Astrocyte (in vitro differentiated cells and primary cell): Measurements from ENCODE around the gene ITGB2. TPM values are rescaled to one million over a fixed set of nuclear protein-coding genes. Genes with fewer than 3 reads are reported as not detected.

Experiments used
- DNase-seq: peaks from one replicate; pipeline ENCODE4 v3.0.0-alpha.2; 2010; ENCODE audit warnings: low read depth
- FAIRE-seq: peaks from 2 replicates; lab custom pipeline; 2011; peaks lifted over from hg19 to GRCh38; lab: Jason Lieb, UNC
- H2AFZ ChIP-seq: 2 replicates; pipeline ENCODE4 v1.6.0; 2012; ENCODE audit warnings: low read depth, low read length, inconsistent platforms
- H3K27ac ChIP-seq: 2 replicates; pipeline ENCODE4 v1.5.1; 2011; ENCODE audit warnings: low read depth, low read length, inconsistent platforms
- H3K27me3 ChIP-seq: 2 replicates; pipeline ENCODE4 v1.6.0; 2011; ENCODE audit warnings: low read length, inconsistent platforms; ENCODE audit not compliant: insufficient read depth
- H3K36me3 ChIP-seq: 2 replicates; pipeline ENCODE4 v1.5.1; 2011; ENCODE audit warnings: low read length, inconsistent platforms; ENCODE audit not compliant: insufficient read depth
- H3K4me1 ChIP-seq: 2 replicates; pipeline ENCODE4 v1.5.1; 2011; ENCODE audit warnings: low read length, inconsistent platforms; ENCODE audit not compliant: insufficient read depth
- H3K4me2 ChIP-seq: 2 replicates; pipeline ENCODE4 v1.6.0; 2012; ENCODE audit warnings: low read length, inconsistent platforms
- H3K4me3 ChIP-seq: 2 replicates; pipeline ENCODE4 v1.5.1; 2011; ENCODE audit warnings: low read depth, mild to moderate bottlenecking, low read length, inconsistent platforms; ENCODE audit not compliant: insufficient read depth
- H3K79me2 ChIP-seq: 2 replicates; pipeline ENCODE4 v1.6.0; 2012; ENCODE audit warnings: mild to moderate bottlenecking, low read length, inconsistent platforms; ENCODE audit not compliant: insufficient read depth
- H3K9ac ChIP-seq: 2 replicates; pipeline ENCODE4 v1.6.0; 2012; ENCODE audit warnings: mild to moderate bottlenecking, low read length, inconsistent platforms
- H3K9me3 ChIP-seq: 2 replicates; pipeline ENCODE4 v1.5.1; 2012; ENCODE audit warnings: low read depth, mild to moderate bottlenecking, low read length, inconsistent platforms; ENCODE audit not compliant: insufficient read depth
- H4K20me1 ChIP-seq: 2 replicates; pipeline ENCODE4 v1.6.0; 2012; ENCODE audit warnings: low read length, inconsistent platforms; ENCODE audit not compliant: insufficient read depth
- H3K27ac Mint-ChIP-seq: one replicate; pipeline ENCODE4 v1.8.0; 2021; ENCODE audit warnings: mild to moderate bottlenecking, mixed read lengths; ENCODE audit not compliant: unreplicated experiment
- H3K27me3 Mint-ChIP-seq: one replicate; pipeline ENCODE4 v1.8.0; 2021; ENCODE audit warnings: low read depth, mixed read lengths; ENCODE audit not compliant: unreplicated experiment
- H3K36me3 Mint-ChIP-seq: one replicate; pipeline ENCODE4 v1.8.0; 2021; ENCODE audit warnings: low read depth, mixed read lengths; ENCODE audit not compliant: unreplicated experiment
- H3K4me1 Mint-ChIP-seq: one replicate; pipeline ENCODE4 v1.8.0; 2021; ENCODE audit warnings: low read depth, mixed read lengths; ENCODE audit not compliant: unreplicated experiment
- H3K4me3 Mint-ChIP-seq: one replicate; pipeline ENCODE4 v1.8.0; 2021; ENCODE audit warnings: mild to moderate bottlenecking, moderate library complexity, mixed read lengths; ENCODE audit not compliant: unreplicated experiment
- H3K9me3 Mint-ChIP-seq: one replicate; pipeline ENCODE4 v1.8.0; 2021; ENCODE audit warnings: mild to moderate bottlenecking, mixed read lengths; ENCODE audit not compliant: unreplicated experiment
- EZH2 ChIP-seq: IDR thresholded peaks from 2 replicates; pipeline ENCODE4 v1.6.1; 2012; ENCODE audit warnings: mild to moderate bottlenecking, low read length, inconsistent platforms; ENCODE audit not compliant: insufficient read depth
- total RNA-seq: library from RNA; stranded (reverse); gene quantifications from 2 replicates; pipeline ENCODE4 v1.2.1, GENCODE V29; 2021
- TF ChIP-seq, protein P1 (sequence below): IDR thresholded peaks from 2 replicates; pipeline ENCODE4 v1.5.1; 2011; ENCODE audit warnings: low read depth, mild to moderate bottlenecking, inconsistent platforms, low read length, moderate library complexity; ENCODE audit not compliant: insufficient read depth

ITGB2 gene
- total RNA-seq, 1 donor from 2014 or later = 0.61 TPM

DNA sequence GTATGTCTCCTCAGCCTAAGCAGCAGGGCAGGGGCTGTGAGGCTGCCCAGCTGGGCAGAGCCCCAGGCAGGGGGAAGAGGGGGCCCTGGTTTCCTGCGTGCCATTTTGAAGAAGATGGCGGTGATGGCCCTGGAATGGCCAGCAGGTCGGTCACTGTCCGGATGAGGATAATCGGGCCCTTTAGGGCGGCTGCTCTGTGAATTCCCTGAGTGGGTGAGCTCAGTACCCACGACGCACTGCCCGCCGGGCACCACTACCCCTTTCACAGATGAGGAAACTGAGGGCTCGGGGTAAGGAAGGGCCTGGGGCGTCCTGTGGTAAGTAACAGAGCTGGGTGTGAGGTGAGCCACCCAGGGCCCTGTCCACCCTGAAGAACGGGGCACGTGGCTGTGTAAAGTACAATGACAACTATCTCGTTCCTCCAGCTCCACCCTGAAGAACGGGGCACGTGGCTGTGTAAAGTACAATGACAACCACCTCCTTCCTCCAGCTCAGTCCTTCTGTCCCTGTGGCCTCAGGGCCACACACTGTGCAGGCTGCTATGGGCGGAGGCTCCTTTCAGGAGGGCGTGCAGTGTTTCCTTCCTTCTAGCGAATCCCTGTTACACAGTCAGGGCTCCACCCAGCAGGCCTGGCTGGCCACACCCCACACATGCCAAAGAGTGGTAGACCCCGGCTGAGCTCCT lies 23.2 kb downstream of the ITGB2 start:
- no peak overlapping the region for H3K27ac ChIP-seq
- no peak overlapping the region for H3K4me3 Mint-ChIP-seq
- TF ChIP-seq EZH2 = no peak
- TF ChIP-seq, protein P1, sequence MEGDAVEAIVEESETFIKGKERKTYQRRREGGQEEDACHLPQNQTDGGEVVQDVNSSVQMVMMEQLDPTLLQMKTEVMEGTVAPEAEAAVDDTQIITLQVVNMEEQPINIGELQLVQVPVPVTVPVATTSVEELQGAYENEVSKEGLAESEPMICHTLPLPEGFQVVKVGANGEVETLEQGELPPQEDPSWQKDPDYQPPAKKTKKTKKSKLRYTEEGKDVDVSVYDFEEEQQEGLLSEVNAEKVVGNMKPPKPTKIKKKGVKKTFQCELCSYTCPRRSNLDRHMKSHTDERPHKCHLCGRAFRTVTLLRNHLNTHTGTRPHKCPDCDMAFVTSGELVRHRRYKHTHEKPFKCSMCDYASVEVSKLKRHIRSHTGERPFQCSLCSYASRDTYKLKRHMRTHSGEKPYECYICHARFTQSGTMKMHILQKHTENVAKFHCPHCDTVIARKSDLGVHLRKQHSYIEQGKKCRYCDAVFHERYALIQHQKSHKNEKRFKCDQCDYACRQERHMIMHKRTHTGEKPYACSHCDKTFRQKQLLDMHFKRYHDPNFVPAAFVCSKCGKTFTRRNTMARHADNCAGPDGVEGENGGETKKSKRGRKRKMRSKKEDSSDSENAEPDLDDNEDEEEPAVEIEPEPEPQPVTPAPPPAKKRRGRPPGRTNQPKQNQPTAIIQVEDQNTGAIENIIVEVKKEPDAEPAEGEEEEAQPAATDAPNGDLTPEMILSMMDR = no peak
- peaks cover 30% of the 10 kb centered on the region for H3K27me3 ChIP-seq
- no peaks in the 10 kb centered on the region for H3K36me3 Mint-ChIP-seq
- no peaks in the 10 kb centered on the region for H3K36me3 ChIP-seq
- H3K27me3 Mint-ChIP-seq = peaks cover 65% of the 10 kb centered on the region
- peaks cover 7% of the 10 kb centered on the region for H3K9me3 Mint-ChIP-seq
- peaks cover 6% of the 10 kb centered on the region for H4K20me1 ChIP-seq
- no peak for FAIRE-seq
- H2AFZ ChIP-seq = no peak overlapping the region
- no peak overlapping the region for H3K9ac ChIP-seq
- no peaks in the 10 kb centered on the region for H3K4me1 ChIP-seq
- H3K9me3 ChIP-seq = no peaks in the 10 kb centered on the region
- DNase-seq = no peak
- H3K27ac Mint-ChIP-seq = no peak overlapping the region
- H3K4me2 ChIP-seq = no peak overlapping the region
- no peak overlapping the region for H3K4me3 ChIP-seq
- H3K4me1 Mint-ChIP-seq = no peaks in the 10 kb centered on the region
- H3K79me2 ChIP-seq = no peaks in the 10 kb centered on the region

DNA sequence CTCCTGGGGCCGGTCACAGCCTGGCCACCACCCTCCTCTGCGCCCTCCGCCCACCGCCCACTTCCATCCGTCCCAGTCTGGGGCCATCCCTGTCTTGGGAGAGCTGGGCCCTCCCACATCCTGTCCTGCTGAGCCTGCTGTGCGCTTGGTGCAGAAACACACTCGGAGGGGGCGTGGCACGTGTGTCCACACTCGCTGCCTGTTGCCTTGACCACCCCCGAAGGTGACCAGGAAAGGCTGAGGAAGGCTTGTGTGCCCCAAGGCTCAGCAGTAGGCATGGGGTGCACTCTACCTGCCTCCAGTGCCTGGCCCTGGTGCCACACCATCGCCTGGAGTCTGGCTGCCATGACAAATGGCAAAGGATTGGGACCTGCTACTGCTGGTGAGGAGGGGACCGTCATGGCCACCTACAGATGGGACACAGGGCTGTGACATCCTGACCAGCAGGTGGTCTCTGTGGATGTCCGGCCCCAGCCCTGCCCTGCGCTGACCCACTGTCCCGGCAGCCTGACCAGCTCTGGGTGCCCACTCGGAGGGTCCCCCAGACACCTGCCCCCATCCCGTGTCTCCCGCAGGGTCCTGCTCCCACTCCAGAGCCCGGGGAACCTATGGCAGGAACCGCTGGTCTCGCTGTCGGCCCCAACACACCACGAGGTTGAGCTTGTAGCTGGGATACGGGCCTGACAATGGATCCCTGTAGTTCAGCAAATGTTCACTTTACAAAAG lies 24.0 kb downstream of the ITGB2 start:
- no peaks in the 10 kb centered on the region for H3K36me3 ChIP-seq
- peaks cover 33% of the 10 kb centered on the region for H3K27me3 ChIP-seq
- Mint-ChIP-seq H3K9me3 (peaks cover 4% of the 10 kb centered on the region), H3K4me3 (no peak overlapping the region), H3K4me1 (no peaks in the 10 kb centered on the region), H3K27ac (no peak overlapping the region), H3K36me3 (no peaks in the 10 kb centered on the region), H3K27me3 (peaks cover 65% of the 10 kb centered on the region)
- H3K4me3 ChIP-seq = no peak overlapping the region
- FAIRE-seq (no peak), DNase-seq (no peak)
- H3K4me1 ChIP-seq = no peaks in the 10 kb centered on the region
- TF ChIP-seq EZH2 = no peak
- TF ChIP-seq, protein P1 = no peak
- H3K9ac ChIP-seq = no peak overlapping the region
- no peak overlapping the region for H3K4me2 ChIP-seq
- H3K9me3 ChIP-seq = no peaks in the 10 kb centered on the region
- H4K20me1 ChIP-seq = peaks cover 6% of the 10 kb centered on the region
- no peak overlapping the region for H3K27ac ChIP-seq
- H2AFZ ChIP-seq = no peak overlapping the region
- H3K79me2 ChIP-seq = no peaks in the 10 kb centered on the region

DNA sequence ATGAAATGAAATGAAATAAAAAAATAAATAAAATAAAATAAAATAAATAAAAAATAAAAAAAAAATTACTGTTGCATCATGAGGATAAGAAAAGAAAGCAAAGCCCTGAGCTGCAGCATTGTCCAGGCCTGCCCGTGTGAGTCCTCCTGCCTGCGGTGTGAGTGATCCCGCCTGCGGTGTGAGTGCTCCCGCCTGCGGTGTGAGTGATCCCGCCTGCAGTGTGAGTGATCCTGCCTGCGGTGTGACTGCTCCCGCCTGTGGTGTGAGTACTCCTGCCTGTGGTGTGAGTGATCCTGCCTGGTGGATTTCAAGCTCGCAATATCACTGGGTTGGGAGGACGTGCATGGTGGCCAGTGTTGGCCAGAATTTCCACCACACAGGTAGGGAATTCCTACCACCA lies 24.8 kb downstream of the ITGB2 start:
- H3K36me3 ChIP-seq = no peaks in the 10 kb centered on the region
- H4K20me1 ChIP-seq = peaks cover 6% of the 10 kb centered on the region
- no peaks in the 10 kb centered on the region for H3K36me3 Mint-ChIP-seq
- H3K27me3 Mint-ChIP-seq = peaks cover 61% of the 10 kb centered on the region
- H3K4me3 ChIP-seq = no peak overlapping the region
- H3K4me1 ChIP-seq = no peaks in the 10 kb centered on the region
- H3K27ac ChIP-seq = no peak overlapping the region
- H3K9me3 Mint-ChIP-seq = peaks cover 4% of the 10 kb centered on the region
- H3K4me2 ChIP-seq = no peak overlapping the region
- H2AFZ ChIP-seq = no peak overlapping the region
- no peaks in the 10 kb centered on the region for H3K79me2 ChIP-seq
- H3K4me3 Mint-ChIP-seq = no peak overlapping the region
- no peaks in the 10 kb centered on the region for H3K4me1 Mint-ChIP-seq
- no peak overlapping the region for H3K27ac Mint-ChIP-seq
- TF ChIP-seq EZH2 = no peak
- TF ChIP-seq, protein P1 = no peak
- peaks cover 33% of the 10 kb centered on the region for H3K27me3 ChIP-seq
- FAIRE-seq (no peak), DNase-seq (no peak)
- no peaks in the 10 kb centered on the region for H3K9me3 ChIP-seq
- H3K9ac ChIP-seq = no peak overlapping the region
